Heart right ventricle (tissue), 16 donors: ENCODE results near the gene ANHX. TPM values are rescaled to one million over a fixed set of nuclear protein-coding genes. Genes with fewer than 3 reads are reported as not detected.

Experiments
- ATAC-seq, 8 donors: fragments of 200-7000 bp; cut with Tn5 transposase; one replicate each; pipeline ENCODE4 v1.9.1; 2020; ENCODE audit warnings: mild to moderate bottlenecking in 8 of 8, moderate library complexity in 8 of 8, moderate number of reproducible peaks in 1 of 8
- DNase-seq, 2 donors: peaks; one replicate each; pipeline ENCODE4 v3.0.0-alpha.2; 2020
- H3K27ac ChIP-seq, 10 donors: fragments of 200-600 bp; sonication (generic) in 2 of 10; one replicate each; pipeline versions ENCODE4 v1.5.0 to v1.8.0; 2020 to 2022; ENCODE audit warnings: mild to moderate bottlenecking in 3 of 10
- H3K27me3 ChIP-seq, 7 donors: fragments of 200-600 bp; one replicate each; pipeline ENCODE4 v1.8.0; 2021 to 2022; ENCODE audit warnings: mild to moderate bottlenecking in 2 of 7
- H3K36me3 ChIP-seq, 9 donors: fragments of 200-600 bp; sonication (generic) in 1 of 9; one replicate each; pipeline versions ENCODE4 v1.5.0 to v1.8.0; 2020 to 2022; ENCODE audit warnings: mild to moderate bottlenecking in 2 of 9
- H3K4me1 ChIP-seq, 9 donors: fragments of 200-600 bp; sonication (generic) in 1 of 9; one replicate each; pipeline versions ENCODE4 v1.5.0 to v1.8.0; 2020 to 2022; ENCODE audit warnings: mild to moderate bottlenecking in 4 of 9
- H3K4me3 ChIP-seq, 10 donors: fragments of 200-600 bp; sonication (generic) in 2 of 10; one replicate each; pipeline versions ENCODE4 v1.5.0 to v1.8.0; 2020 to 2022; ENCODE audit warnings: mild to moderate bottlenecking in 7 of 10, moderate library complexity in 2 of 10
- H3K9me3 ChIP-seq, 11 donors: fragments of 200-600 bp in 10 of 11; sonication (generic) in 2 of 11; one replicate each; pipeline versions ENCODE4 v1.5.0 to v1.8.0; 2013 to 2022; ENCODE audit warnings: mild to moderate bottlenecking in 2 of 11, control low read depth in 1 of 11, moderate library complexity in 1 of 11
- WGBS, 2 donors: extraction: QIAGEN DNeasy Blood & Tissue Kit; methylation state at CpG; one replicate each; pipeline ENCODE4 v1.1.7; 2013; ENCODE audit warnings: inconsistent platforms in 1 of 2; 5-methylcytosine and 5-hydroxymethylcytosine counted together
- intact Hi-C, 10 donors: fragments of 100-400 bp; cut with DNase I; formaldehyde crosslinking; loops; one replicate each; pipeline versions ENCODE4 v1.11.1 to v1.14.2; 2022
- polyA plus RNA-seq, 2 donors: library from polyadenylated mRNA; stranded (reverse); fragments of 200-250 nt; gene quantifications; one replicate each; pipeline ENCODE4 v1.2.3, GENCODE V29; 2013
- total RNA-seq, 10 donors: library from RNA; stranded (reverse); fragmentation: NEBNext Ultra II Directional in 3 of 10; extraction: Animal tissue kit (Norgen Biotek cat#: 25700) in 3 of 10; gene quantifications; one replicate each; pipeline versions ENCODE4 v1.2.1 to v1.2.4, GENCODE V29; 2021 to 2023
- TF ChIP-seq, protein P1 (sequence below), 9 donors: fragments of 200-600 bp; sonication (generic) in 2 of 9; IDR thresholded peaks; one replicate each; pipeline versions ENCODE4 v1.5.0 to v1.8.0; 2021 to 2022; ENCODE audit warnings: antibody characterized with exemption in 9 of 9, mild to moderate bottlenecking in 5 of 9, moderate library complexity in 1 of 9
- donor health status: Arrhythmogenic right ventricular cardiomyopathy.
- donor health status: ischemic (EF 13 %, LVEDD 7.1; RV severe dilation, severe dysfunction).
- donor health status: healthy with polysubstance abuse.
- donor health status: DM: no; HTN: yes; CAD: no.
- donor health status: DM: no; HTN: no; CAD: no.
- donor health status: ischemic (EF 25% LVEDD 6.9; RV normal size, moderate dysfunction).
- donor health status: ischemic (EF 25% LVEDD 5.7; RV mildly dilated, moderate dysfunction).
- donor health status: healthy.
- donor health status: DM: yes; HTN: yes; CAD: no.
- donor health status: Ischemic cardiomyopathy.
- donor health status: ischemic (EF 35%, LVEDD 5.7; RV mildly dilated, moderate dysfunction).
- donor health status: nonischemic (EF 11% LVEDD 7.7; RV severe dilation, severe dysfunction).
- donor health status: DM: yes; HTN: yes; CAD: no.
- donor health status: PGD.
- donor health status: ischemic (EF 29% LVEDD 5.4; RV normal size, mild dysfunction).
- donor health status: nonischemic (EF 23%, LVEDD 6.1; RV moderate dilation, normal function).

Gene ANHX
- total and polyA plus RNA-seq, 12 donors = not detected

DNA sequence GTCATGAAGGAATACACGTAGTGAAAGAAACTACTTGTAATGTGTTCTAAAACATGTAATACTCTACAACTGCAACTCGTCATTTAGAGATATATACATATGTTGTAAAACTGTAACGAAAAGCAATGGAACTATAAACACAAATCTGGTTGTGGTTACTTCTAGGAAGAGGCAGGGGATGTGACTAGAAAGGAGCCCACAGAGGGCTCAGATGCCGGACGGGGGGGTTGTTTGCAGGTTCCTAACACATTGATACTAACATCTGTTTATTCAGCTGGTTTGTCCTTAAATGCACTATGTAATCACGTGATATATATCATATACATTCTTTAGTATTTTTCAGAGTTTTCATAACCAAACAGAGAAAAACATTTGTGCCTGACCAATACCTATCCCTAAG lies 16.1 kb upstream of the ANHX start:
- H3K36me3 ChIP-seq = no peaks in the 10 kb centered on the region
- H3K4me3 ChIP-seq = no peak overlapping the region
- peaks cover 0 to 42% (median 3%) of the 10 kb centered on the region in 11 donors for H3K9me3 ChIP-seq
- H3K27ac ChIP-seq = no peak overlapping the region
- 60 to 62% methylated on average over 6 of the region's 6 CpGs for WGBS, 2 donors
- no peak for ATAC-seq
- intact Hi-C loops = no loop called here
- DNase-seq = no peak
- TF ChIP-seq, protein P1, sequence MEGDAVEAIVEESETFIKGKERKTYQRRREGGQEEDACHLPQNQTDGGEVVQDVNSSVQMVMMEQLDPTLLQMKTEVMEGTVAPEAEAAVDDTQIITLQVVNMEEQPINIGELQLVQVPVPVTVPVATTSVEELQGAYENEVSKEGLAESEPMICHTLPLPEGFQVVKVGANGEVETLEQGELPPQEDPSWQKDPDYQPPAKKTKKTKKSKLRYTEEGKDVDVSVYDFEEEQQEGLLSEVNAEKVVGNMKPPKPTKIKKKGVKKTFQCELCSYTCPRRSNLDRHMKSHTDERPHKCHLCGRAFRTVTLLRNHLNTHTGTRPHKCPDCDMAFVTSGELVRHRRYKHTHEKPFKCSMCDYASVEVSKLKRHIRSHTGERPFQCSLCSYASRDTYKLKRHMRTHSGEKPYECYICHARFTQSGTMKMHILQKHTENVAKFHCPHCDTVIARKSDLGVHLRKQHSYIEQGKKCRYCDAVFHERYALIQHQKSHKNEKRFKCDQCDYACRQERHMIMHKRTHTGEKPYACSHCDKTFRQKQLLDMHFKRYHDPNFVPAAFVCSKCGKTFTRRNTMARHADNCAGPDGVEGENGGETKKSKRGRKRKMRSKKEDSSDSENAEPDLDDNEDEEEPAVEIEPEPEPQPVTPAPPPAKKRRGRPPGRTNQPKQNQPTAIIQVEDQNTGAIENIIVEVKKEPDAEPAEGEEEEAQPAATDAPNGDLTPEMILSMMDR (IDR thresholded peaks at IDR 0.05) = no peak
- no peaks in the 10 kb centered on the region for H3K27me3 ChIP-seq
- no peaks in the 10 kb centered on the region for H3K4me1 ChIP-seq

DNA sequence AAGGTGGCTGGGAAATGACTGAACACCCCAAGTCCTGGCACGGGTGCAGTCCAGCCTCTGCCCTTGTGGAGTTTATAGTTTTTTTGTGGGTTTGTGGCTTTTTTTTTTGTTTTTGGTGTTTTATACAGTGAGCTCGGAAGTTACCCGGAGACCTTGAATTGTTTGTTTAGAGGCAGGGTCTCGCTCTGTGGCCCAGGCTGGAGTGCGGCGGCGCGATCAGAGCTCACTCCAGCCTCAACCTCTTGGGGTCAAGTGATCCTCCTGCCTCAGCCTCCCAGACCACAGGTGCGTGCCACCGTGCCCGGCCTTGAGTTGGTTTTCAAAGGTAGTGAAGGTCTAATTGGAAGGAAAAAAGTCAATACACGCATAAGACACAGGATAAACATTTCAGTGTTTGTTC lies 879 bp upstream of the ANHX start:
- no peaks in the 10 kb centered on the region for H3K36me3 ChIP-seq
- H3K27ac ChIP-seq = no peak overlapping the region
- TF ChIP-seq, protein P1 (IDR thresholded peaks at IDR 0.05) = no peak
- intact Hi-C loops = no loop called here
- no peaks in the 10 kb centered on the region for H3K4me1 ChIP-seq
- 86 to 91% methylated on average over 12 of the region's 12 CpGs for WGBS, 2 donors
- no peak overlapping the region for H3K4me3 ChIP-seq
- DNase-seq (no peak), ATAC-seq (no peak)
- peaks cover 0 to 87% (median 0%) of the 10 kb centered on the region in 11 donors for H3K9me3 ChIP-seq
- H3K27me3 ChIP-seq = peaks cover 0 to 13% (median 0%) of the 10 kb centered on the region in 7 donors

DNA sequence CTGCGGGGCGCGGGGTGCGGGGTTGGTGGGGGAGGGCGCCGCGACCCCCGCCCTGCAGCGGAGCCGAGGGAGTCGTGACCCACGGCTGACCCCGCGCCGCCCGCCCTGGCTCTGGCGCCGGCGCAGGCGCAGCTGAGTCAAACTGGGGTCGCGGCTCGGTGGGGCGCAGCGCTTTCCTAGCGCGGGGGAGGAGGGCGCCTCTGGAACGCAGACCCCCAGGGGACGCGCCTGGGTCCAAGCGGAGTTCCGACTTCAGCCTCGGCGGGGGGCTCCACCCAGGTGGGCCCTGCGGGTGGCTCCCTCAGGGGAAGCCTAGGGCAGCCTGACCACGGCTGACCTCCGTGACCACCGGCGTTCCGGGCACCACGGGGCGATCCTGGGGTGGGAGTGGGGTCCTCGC lies 467 bp upstream of the ANHX start:
- peaks cover 0 to 91% (median 0%) of the 10 kb centered on the region in 11 donors for H3K9me3 ChIP-seq
- DNase-seq = no peak
- H3K36me3 ChIP-seq = no peaks in the 10 kb centered on the region
- no peaks in the 10 kb centered on the region for H3K4me1 ChIP-seq
- 45 to 48% methylated on average over 40 to 44 of the region's 44 CpGs for WGBS, 2 donors
- H3K27me3 ChIP-seq = peaks cover 0 to 13% (median 0%) of the 10 kb centered on the region in 7 donors
- ATAC-seq = no peak
- TF ChIP-seq, protein P1 (IDR thresholded peaks at IDR 0.05) = no peak
- intact Hi-C loops = no loop called here
- no peak overlapping the region for H3K27ac ChIP-seq
- H3K4me3 ChIP-seq = no peak overlapping the region

DNA sequence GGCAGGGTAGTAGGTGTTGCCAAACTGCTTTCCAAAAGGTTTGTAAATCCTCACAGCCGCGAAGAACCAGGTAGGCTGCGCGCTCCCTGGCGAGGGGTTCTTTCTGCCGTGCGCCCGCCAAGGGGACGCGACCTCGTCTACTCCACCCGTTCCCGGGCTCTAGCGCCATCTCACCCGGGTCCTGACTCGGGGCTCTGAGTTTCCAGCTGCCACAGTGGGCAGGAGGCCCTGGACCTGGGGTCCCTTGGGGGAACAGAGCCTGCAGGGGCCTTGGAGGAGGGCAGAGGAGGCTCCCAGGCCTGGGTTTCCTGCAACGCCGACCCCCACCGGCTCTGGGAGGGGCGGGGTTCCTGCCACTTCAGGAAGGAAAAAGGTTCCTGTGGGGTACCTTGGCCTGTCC lies 706 bp downstream of the ANHX start:
- H3K4me1 ChIP-seq = no peaks in the 10 kb centered on the region
- TF ChIP-seq, protein P1 (IDR thresholded peaks at IDR 0.05) = no peak
- peaks cover 0 to 96% (median 0%) of the 10 kb centered on the region in 11 donors for H3K9me3 ChIP-seq
- no peaks in the 10 kb centered on the region for H3K36me3 ChIP-seq
- intact Hi-C loops = no loop called here
- no peak for DNase-seq
- WGBS, 2 donors = 50 to 52% methylated on average over 20 of the region's 20 CpGs
- H3K27ac ChIP-seq = no peak overlapping the region
- H3K4me3 ChIP-seq = no peak overlapping the region
- no peak for ATAC-seq
- peaks cover 0 to 13% (median 0%) of the 10 kb centered on the region in 7 donors for H3K27me3 ChIP-seq
